H9 (cell line): ENCODE measurements around the gene ENOX2. TPM values are rescaled to one million over a fixed set of nuclear protein-coding genes. Genes with fewer than 3 reads are reported as not detected.

Experiments used
- DNase-seq: peaks from one replicate; pipeline ENCODE4 v3.0.0-alpha.2; 2017
- H2AFZ ChIP-seq: one replicate; pipeline ENCODE4 v1.6.1; 2013; ENCODE audit warnings: mild to moderate bottlenecking, low read length, control low read depth, moderate library complexity
- H2AK5ac ChIP-seq: 2 replicates; pipeline ENCODE4 v1.6.1; 2013; ENCODE audit warnings: low read length, control low read depth, mixed read lengths; ENCODE audit not compliant: insufficient read length
- H2BK120ac ChIP-seq: one replicate; pipeline ENCODE4 v1.6.1; 2013; ENCODE audit warnings: low read depth, mild to moderate bottlenecking, low read length, control low read depth, inconsistent platforms; ENCODE audit not compliant: poor library complexity, severe bottlenecking
- H2BK12ac ChIP-seq: 2 replicates; pipeline ENCODE4 v1.6.1; 2013; ENCODE audit warnings: low read length, control low read depth, mixed read lengths, low read depth; ENCODE audit not compliant: insufficient read length
- H2BK15ac ChIP-seq: 2 replicates; pipeline ENCODE4 v1.6.1; 2013; ENCODE audit warnings: low read depth, low read length, control low read depth
- H2BK20ac ChIP-seq: one replicate; pipeline ENCODE4 v1.6.1; 2013; ENCODE audit warnings: low read depth, mild to moderate bottlenecking, low read length, control low read depth, inconsistent platforms; ENCODE audit not compliant: poor library complexity, severe bottlenecking
- H2BK5ac ChIP-seq: 2 replicates; pipeline ENCODE4 v1.6.1; 2013; ENCODE audit warnings: low read length, control low read depth, mixed read lengths; ENCODE audit not compliant: insufficient read length
- H3K14ac ChIP-seq: 2 replicates; pipeline ENCODE4 v1.6.1; 2013; ENCODE audit warnings: low read length, control low read depth; ENCODE audit not compliant: insufficient read depth
- H3K18ac ChIP-seq: 2 replicates; pipeline ENCODE4 v1.6.1; 2013; ENCODE audit warnings: low read depth, mild to moderate bottlenecking, mixed read lengths, low read length, control low read depth; ENCODE audit not compliant: insufficient read length
- H3K23ac ChIP-seq: 2 replicates; pipeline ENCODE4 v1.6.1; 2013; ENCODE audit warnings: low read length, control low read depth, mixed read lengths, low read depth; ENCODE audit not compliant: insufficient read length
- H3K23me2 ChIP-seq: 2 replicates; pipeline ENCODE4 v1.6.1; 2013; ENCODE audit warnings: low read depth, mild to moderate bottlenecking, mixed read lengths, low read length, control low read depth; ENCODE audit not compliant: insufficient read length, poor library complexity, severe bottlenecking
- H3K27ac ChIP-seq: 2 replicates; pipeline ENCODE4 v1.5.1; 2013; ENCODE audit warnings: low read length, control low read depth, mixed read lengths, low read depth; ENCODE audit not compliant: insufficient read length
- H3K27me3 ChIP-seq: 2 replicates; pipeline ENCODE4 v1.6.1; 2013; ENCODE audit warnings: low read length, control low read depth, inconsistent platforms; ENCODE audit not compliant: insufficient read depth
- H3K4ac ChIP-seq: 2 replicates; pipeline ENCODE4 v1.6.1; 2013; ENCODE audit warnings: low read depth, mild to moderate bottlenecking, control low read depth, inconsistent platforms, low read length, moderate library complexity
- H3K4me1 ChIP-seq: 2 replicates; pipeline ENCODE4 v1.6.1; 2013; ENCODE audit warnings: low read length, control low read depth, inconsistent platforms; ENCODE audit not compliant: insufficient read depth
- H3K4me2 ChIP-seq: 2 replicates; pipeline ENCODE4 v1.6.1; 2013; ENCODE audit warnings: low read length, control low read depth, mixed read lengths; ENCODE audit not compliant: insufficient read length, insufficient read depth
- H3K56ac ChIP-seq: 2 replicates; pipeline ENCODE4 v1.6.1; 2013; ENCODE audit warnings: low read depth, mild to moderate bottlenecking, mixed read lengths, low read length, control low read depth; ENCODE audit not compliant: insufficient read length
- H3K79me1 ChIP-seq: 2 replicates; pipeline ENCODE4 v1.6.1; 2013; ENCODE audit warnings: low read depth, mild to moderate bottlenecking, moderate library complexity, low read length, control low read depth, inconsistent platforms; ENCODE audit not compliant: insufficient read depth, poor library complexity, severe bottlenecking
- H3K79me2 ChIP-seq: 2 replicates; pipeline ENCODE4 v1.6.1; 2013; ENCODE audit warnings: low read length, control low read depth, inconsistent platforms; ENCODE audit not compliant: insufficient read depth
- H3K9ac ChIP-seq: 2 replicates; pipeline ENCODE4 v1.6.1; 2013; ENCODE audit warnings: low read length, control low read depth, mixed read lengths; ENCODE audit not compliant: insufficient read length; ENCODE audit errors: extremely low read depth
- H3K9me3 ChIP-seq: one replicate; pipeline ENCODE4 v1.6.1; 2013; ENCODE audit warnings: low read depth, low read length, inconsistent platforms; ENCODE audit not compliant: control insufficient read depth
- H3T11ph ChIP-seq: one replicate; pipeline ENCODE4 v1.6.1; 2013; ENCODE audit warnings: mild to moderate bottlenecking, low read length, control low read depth, inconsistent platforms
- H4K20me1 ChIP-seq: one replicate; pipeline ENCODE4 v1.6.1; 2013; ENCODE audit not compliant: control insufficient read depth, insufficient read length, insufficient read depth
- H4K5ac ChIP-seq: 2 replicates; pipeline ENCODE4 v1.6.1; 2013; ENCODE audit warnings: low read depth, mild to moderate bottlenecking, mixed read lengths, low read length, control low read depth; ENCODE audit not compliant: insufficient read length
- H4K8ac ChIP-seq: replicated peaks from 2 replicates; pipeline ENCODE4 v1.6.1; 2013; ENCODE audit warnings: low read length, control low read depth, mixed read lengths, low read depth; ENCODE audit not compliant: insufficient read length
- H4K91ac ChIP-seq: 2 replicates; pipeline ENCODE4 v1.6.1; 2013; ENCODE audit warnings: low read depth, mild to moderate bottlenecking, moderate library complexity, mixed read lengths, low read length, control low read depth; ENCODE audit not compliant: insufficient read length
- H3K27ac Mint-ChIP-seq, 3 experiments: 2 replicates in 2 of 3; 3 replicates in 1 of 3; pipeline ENCODE4 v1.8.0; 2020 to 2021; ENCODE audit warnings: mixed read lengths in 3 of 3, mild to moderate bottlenecking in 1 of 3, moderate library complexity in 1 of 3
- H3K27me3 Mint-ChIP-seq: 2 replicates; pipeline ENCODE4 v1.8.0; 2021; ENCODE audit warnings: low read depth, mild to moderate bottlenecking, moderate library complexity, mixed read lengths
- H3K36me3 Mint-ChIP-seq, 3 experiments: 2 replicates in 2 of 3; 3 replicates in 1 of 3; pipeline ENCODE4 v1.8.0; 2020 to 2021; ENCODE audit warnings: low read depth in 3 of 3, mixed read lengths in 3 of 3; ENCODE audit not compliant: insufficient read depth in 1 of 3
- H3K4me1 Mint-ChIP-seq, 2 experiments: 2 replicates each; pipeline ENCODE4 v1.8.0; 2020; ENCODE audit warnings: mixed read lengths in 2 of 2
- H3K4me3 Mint-ChIP-seq, 2 experiments: 2 replicates in 1 of 2; 3 replicates in 1 of 2; pipeline ENCODE4 v1.8.0; 2020 to 2021; ENCODE audit warnings: mild to moderate bottlenecking in 2 of 2, mixed read lengths in 2 of 2, moderate library complexity in 1 of 2
- H3K9me3 Mint-ChIP-seq, 2 experiments: 2 replicates in 1 of 2; 3 replicates in 1 of 2; pipeline ENCODE4 v1.8.0; 2020; ENCODE audit warnings: mild to moderate bottlenecking in 2 of 2, mixed read lengths in 2 of 2, moderate library complexity in 1 of 2
- WGBS: extraction: QIAGEN DNeasy Blood & Tissue Kit; methylation state at CpG from one replicate; pipeline ENCODE4 v1.1.7; 2013; ENCODE audit warnings: missing lambda C conversion rate, low lambda C conversion rate, mixed read lengths; ENCODE audit not compliant: insufficient read length; ENCODE audit errors: extremely low coverage; 5-methylcytosine and 5-hydroxymethylcytosine counted together
- total RNA-seq: library from RNA; stranded (reverse); gene quantifications from 2 replicates; pipeline ENCODE4 v1.2.1, GENCODE V29; 2021
- TF ChIP-seq, protein P1 (sequence below): fragments of 200-600 bp; sonication (generic); conservative IDR thresholded peaks from 3 replicates; pipeline ENCODE4 v1.8.0; 2021; ENCODE audit warnings: antibody characterized with exemption, mild to moderate bottlenecking

Gene ENOX2
- total RNA-seq, 1 experiment from 2014 or later = 17.7 TPM

GRCh38 chrX:130606425-130606824 is 296.6 kb downstream of the ENOX2 start:
- Histone ChIP-seq H3K79me2 (no peaks in the 10 kb centered on the region), H2BK15ac (no peak overlapping the region), H3K23me2 (no peaks in the 10 kb centered on the region), H2BK120ac (no peak overlapping the region), H3K27ac (no peak overlapping the region), H3K9ac (no peak overlapping the region), H2BK20ac (no peak overlapping the region), H3K9me3 (no peaks in the 10 kb centered on the region), H2AK5ac (no peak overlapping the region), H3T11ph (no peak overlapping the region), H4K20me1 (no peaks in the 10 kb centered on the region), H3K18ac (no peak overlapping the region), H2BK12ac (no peak overlapping the region), H3K4me1 (no peaks in the 10 kb centered on the region), H3K4me2 (no peak overlapping the region), H3K79me1 (no peaks in the 10 kb centered on the region), H2AFZ (no peak overlapping the region), H2BK5ac (no peak overlapping the region), H3K23ac (no peak overlapping the region), H3K56ac (no peak overlapping the region), H4K91ac (no peak overlapping the region), H3K14ac (no peak overlapping the region), H3K27me3 (no peaks in the 10 kb centered on the region), H4K8ac (no peak overlapping the region), H4K5ac (no peak overlapping the region), H3K4ac (no peak overlapping the region)
- Mint-ChIP-seq H3K4me3 (no peak overlapping the region), H3K27me3 (no peaks in the 10 kb centered on the region), H3K36me3 (no peaks in the 10 kb centered on the region), H3K4me1 (no peaks in the 10 kb centered on the region; a peak in 1 of 4 replicates), H3K9me3 (no peaks in the 10 kb centered on the region), H3K27ac (no peak overlapping the region)
- WGBS = no CpG with 5 or more reads among the region's 4 CpGs
- DNase-seq = no peak
- TF ChIP-seq, protein P1, sequence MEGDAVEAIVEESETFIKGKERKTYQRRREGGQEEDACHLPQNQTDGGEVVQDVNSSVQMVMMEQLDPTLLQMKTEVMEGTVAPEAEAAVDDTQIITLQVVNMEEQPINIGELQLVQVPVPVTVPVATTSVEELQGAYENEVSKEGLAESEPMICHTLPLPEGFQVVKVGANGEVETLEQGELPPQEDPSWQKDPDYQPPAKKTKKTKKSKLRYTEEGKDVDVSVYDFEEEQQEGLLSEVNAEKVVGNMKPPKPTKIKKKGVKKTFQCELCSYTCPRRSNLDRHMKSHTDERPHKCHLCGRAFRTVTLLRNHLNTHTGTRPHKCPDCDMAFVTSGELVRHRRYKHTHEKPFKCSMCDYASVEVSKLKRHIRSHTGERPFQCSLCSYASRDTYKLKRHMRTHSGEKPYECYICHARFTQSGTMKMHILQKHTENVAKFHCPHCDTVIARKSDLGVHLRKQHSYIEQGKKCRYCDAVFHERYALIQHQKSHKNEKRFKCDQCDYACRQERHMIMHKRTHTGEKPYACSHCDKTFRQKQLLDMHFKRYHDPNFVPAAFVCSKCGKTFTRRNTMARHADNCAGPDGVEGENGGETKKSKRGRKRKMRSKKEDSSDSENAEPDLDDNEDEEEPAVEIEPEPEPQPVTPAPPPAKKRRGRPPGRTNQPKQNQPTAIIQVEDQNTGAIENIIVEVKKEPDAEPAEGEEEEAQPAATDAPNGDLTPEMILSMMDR = no peak
